K562 (cell line): Measurements from ENCODE around the gene SCAF11. TPM values are rescaled to one million over a fixed set of nuclear protein-coding genes. Genes with fewer than 3 reads are reported as not detected.

Experiments used
- ARID3B ChIP-seq: fragments of 250-450 bp; sonication (Bioruptor Pico); IDR thresholded peaks from 2 replicates; pipeline ENCODE4 v1.4.0; 2020; ENCODE audit warnings: borderline replicate concordance
- ASH1L ChIP-seq: fragments of 450-650 bp; IDR thresholded peaks from 2 replicates; pipeline ENCODE4 v1.6.1; 2018; ENCODE audit warnings: borderline replicate concordance, mild to moderate bottlenecking, low read depth; ENCODE audit not compliant: partially characterized antibody
- CBX5 ChIP-seq: IDR thresholded peaks from 2 replicates; pipeline ENCODE4 v1.6.1; 2014; ENCODE audit warnings: low read depth, borderline replicate concordance
- CBX8 ChIP-seq: fragments of 200-600 bp; sonication (generic); IDR thresholded peaks from 2 replicates; pipeline ENCODE4 v1.6.1; 2012; ENCODE audit warnings: borderline replicate concordance, mixed run types, low read depth, mild to moderate bottlenecking, moderate library complexity, mixed read lengths, low read length, control low read depth, inconsistent platforms; ENCODE audit not compliant: poor library complexity, severe bottlenecking; ENCODE audit errors: extremely low read depth
- CREB3 ChIP-seq: fragments of 450-650 bp; conservative IDR thresholded peaks from 2 replicates; pipeline ENCODE4 v1.6.1; 2016; ENCODE audit warnings: missing genetic modification characterization, low read depth, mild to moderate bottlenecking, missing compliant biosample characterization, moderate library complexity
- CREBBP ChIP-seq: IDR thresholded peaks from one replicate; pipeline ENCODE4 v1.6.1; 2012; ENCODE audit warnings: low read depth, mild to moderate bottlenecking, control low read depth, inconsistent platforms, low read length
- CXXC5 ChIP-seq: fragments of 250-450 bp; sonication (Bioruptor Pico); IDR thresholded peaks from 2 replicates; pipeline ENCODE4 v1.8.0; 2022; ENCODE audit warnings: inconsistent platforms, mild to moderate bottlenecking, moderate library complexity
- ELF4 ChIP-seq: fragments of 450-650 bp; formaldehyde crosslinking; IDR thresholded peaks from 2 replicates; pipeline ENCODE4 v1.4.0; 2022; ENCODE audit warnings: missing genetic modification characterization
- HDAC2 ChIP-seq: fragments of 450-650 bp; IDR thresholded peaks from 2 replicates; pipeline ENCODE4 v1.6.1; 2016; ENCODE audit warnings: mild to moderate bottlenecking
- NFYB ChIP-seq: IDR thresholded peaks from 2 replicates; pipeline ENCODE4 v1.6.1; 2011; ENCODE audit warnings: mild to moderate bottlenecking, moderate library complexity; ENCODE audit not compliant: insufficient read length; ENCODE audit errors: extremely low read depth
- PATZ1 ChIP-seq: fragments of 250-450 bp; sonication (Bioruptor Pico); IDR thresholded peaks from 2 replicates; pipeline ENCODE4 v1.5.0; 2020; ENCODE audit warnings: mild to moderate bottlenecking, borderline replicate concordance
- SAFB ChIP-seq: fragments of 200-400 bp; formaldehyde crosslinking; IDR thresholded peaks from 2 replicates; pipeline ENCODE4 v1.6.1; 2017; ENCODE audit warnings: low read depth, low read length, borderline replicate concordance
- SMC3 ChIP-seq: conservative IDR thresholded peaks from 2 replicates; pipeline ENCODE4 v1.6.1; 2011; ENCODE audit warnings: low read depth, low read length, improper control_type of control experiment; ENCODE audit not compliant: insufficient read depth
- TFAM ChIP-seq: fragments of 250-450 bp; sonication (Bioruptor Pico); conservative IDR thresholded peaks from 2 replicates; pipeline ENCODE4 v1.5.0; 2021; ENCODE audit warnings: mild to moderate bottlenecking, moderate library complexity
- THRA ChIP-seq: fragments of 450-650 bp; IDR thresholded peaks from 2 replicates; pipeline ENCODE4 v1.6.1; 2017; ENCODE audit warnings: mild to moderate bottlenecking, moderate library complexity
- TSC22D4 ChIP-seq: fragments of 450-650 bp; IDR thresholded peaks from 2 replicates; pipeline ENCODE4 v1.6.1; 2016; ENCODE audit warnings: missing genetic modification characterization, missing biosample characterization, control low read depth
- ZFP91 ChIP-seq: sonication (generic); formaldehyde crosslinking; IDR thresholded peaks from 2 replicates; pipeline ENCODE4 v1.8.0; 2022; ENCODE audit warnings: mild to moderate bottlenecking, missing genetic modification reagents
- ZNF561 ChIP-seq: fragments of 450-650 bp; formaldehyde crosslinking; conservative IDR thresholded peaks from 2 replicates; pipeline ENCODE4 v1.4.0; 2020; ENCODE audit warnings: mild to moderate bottlenecking, moderate library complexity
- ZNF707 ChIP-seq: fragments of 250-450 bp; sonication (Bioruptor Pico); conservative IDR thresholded peaks from 2 replicates; pipeline ENCODE4 v1.8.0; 2022; ENCODE audit warnings: inconsistent platforms, mild to moderate bottlenecking, moderate library complexity
- polyA plus RNA-seq, 8 experiments: library from polyadenylated mRNA; depleted of rRNA in 4 of 8; stranded (reverse) in 5 of 8; unstranded in 3 of 8; fragments of >200 nt; fragmentation: Nextera tagmentation in 2 of 8; fragmentation: Illumina TruSeq in 1 of 8; extraction: Ambion mirVana in 2 of 8; extraction: Trizol in 1 of 8; gene quantifications; 2 replicates each; pipeline versions ENCODE4 v1.2.1 to v1.2.3, GENCODE V29; 2011 to 2014; ENCODE audit warnings: inconsistent platforms in 1 of 8, missing spikeins in 1 of 8
- total RNA-seq, 7 experiments: library from RNA; depleted of rRNA in 6 of 7; stranded (reverse); fragments of >200 nt in 6 of 7; fragmentation: Illumina TruSeq in 2 of 7; extraction: Trizol in 2 of 7; gene quantifications; 2 replicates each; pipeline versions ENCODE4 v1.2.1 to v1.2.3, GENCODE V29; 2011 to 2021; ENCODE audit warnings: low replicate concordance in 1 of 7

Gene SCAF11
- total and polyA plus RNA-seq, 9 of the 15 experiments (the other 6 are each of a cell fraction or from before 2014, with no cell fraction given): 30.4 to 119 (median 80.0) TPM

- no peak for TF ChIP-seq ZNF707 (CRISPR knock-in tag)
- TF ChIP-seq CXXC5 (CRISPR knock-in tag): peak; percentile 26
- TF ChIP-seq CREBBP: no peak
- no peak for TF ChIP-seq THRA
- no peak for TF ChIP-seq CBX8
- no peak for TF ChIP-seq ZFP91 (CRISPR knock-in tag)
- no peak for TF ChIP-seq TSC22D4
- no peak for TF ChIP-seq NFYB
- TF ChIP-seq PATZ1 (CRISPR knock-in tag): no peak
- TF ChIP-seq ASH1L: no peak
- no peak for TF ChIP-seq TFAM (CRISPR knock-in tag)
- no peak for TF ChIP-seq HDAC2
- no peak for TF ChIP-seq ELF4
- TF ChIP-seq SMC3: no peak
- no peak for TF ChIP-seq CBX5
- no peak for TF ChIP-seq ARID3B (CRISPR knock-in tag)
- TF ChIP-seq CREB3 (tag): no peak
- no peak for TF ChIP-seq ZNF561
- peak; percentile 77; the same call in 1 of the 2 replicates for TF ChIP-seq SAFB
Observed at GRCh38 chr12:45989721-45990467, 480 bp downstream of the SCAF11 start (continued).
